PC-3 (cell line): ENCODE measurements around the gene RERE. TPM values are rescaled to one million over a fixed set of nuclear protein-coding genes. Genes with fewer than 3 reads are reported as not detected.
A peak's percentile ranks its signal among the peaks of the same experiment; 100 is the strongest.

Experiments used
- ATAC-seq: fragments of 200-7000 bp; cut with Tn5 transposase; 2 replicates; pipeline ENCODE4 v1.9.1; 2020; ENCODE audit warnings: mild to moderate bottlenecking, moderate library complexity
- BruUV-seq: library from RNA; stranded (reverse); fragments of 400-500 nt; replicated peaks from 2 replicates; lab custom pipeline; 2021; lab: Mats Ljungman, UMichigan
- CTCF ChIA-PET: fragments of 300-600 bp; sonication (Branson Sonifier 250); formaldehyde crosslinking; loops from one replicate; lab custom pipeline; 2022; ENCODE audit warnings: antibody characterized with exemption; lab: Charles Lee
- POLR2A ChIA-PET: fragments of 300-600 bp; sonication (Branson Sonifier 250); formaldehyde crosslinking; loops from one replicate; lab custom pipeline; 2022; ENCODE audit warnings: antibody characterized with exemption; ENCODE audit not compliant: unreplicated experiment; lab: Charles Lee
- DNase-seq: peaks from one replicate; pipeline ENCODE4 v3.0.0-alpha.2; 2015
- H2AFZ ChIP-seq: fragments of 300-600 bp; sonication (generic); 2 replicates; pipeline ENCODE4 v1.6.0; 2016; ENCODE audit warnings: antibody characterized with exemption, low read length
- H3F3A ChIP-seq: fragments of 300-600 bp; sonication (generic); one replicate; pipeline ENCODE4 v1.6.0; 2017; ENCODE audit warnings: antibody characterized with exemption, low read length, control low read depth, mild to moderate bottlenecking; ENCODE audit not compliant: unreplicated experiment
- H3K27ac ChIP-seq: fragments of 300-600 bp; sonication (generic); 2 replicates; pipeline ENCODE4 v1.5.1; 2016; ENCODE audit warnings: mild to moderate bottlenecking, low read length
- H3K27me3 ChIP-seq: fragments of 300-600 bp; sonication (generic); 2 replicates; pipeline ENCODE4 v1.6.1; 2016; ENCODE audit warnings: low read length, mixed read lengths
- H3K36me3 ChIP-seq: fragments of 300-600 bp; sonication (generic); 2 replicates; pipeline ENCODE4 v1.6.1; 2016; ENCODE audit warnings: low read depth, mixed run types, low read length, mixed read lengths
- H3K4me1 ChIP-seq: fragments of 300-600 bp; sonication (generic); 2 replicates; pipeline ENCODE4 v1.5.1; 2016; ENCODE audit warnings: low read length; ENCODE audit not compliant: insufficient read depth
- H3K4me2 ChIP-seq: fragments of 300-600 bp; sonication (generic); 2 replicates; pipeline ENCODE4 v1.6.0; 2016; ENCODE audit warnings: low read length
- H3K4me3 ChIP-seq: fragments of 300-600 bp; sonication (generic); 2 replicates; pipeline ENCODE4 v1.5.1; 2016; ENCODE audit warnings: mild to moderate bottlenecking, low read length, mixed read lengths
- H3K79me2 ChIP-seq: fragments of 300-600 bp; sonication (generic); 2 replicates; pipeline ENCODE4 v1.6.1; 2017; ENCODE audit warnings: low read length, mixed read lengths
- H3K9ac ChIP-seq: fragments of 300-600 bp; sonication (generic); 2 replicates; pipeline ENCODE4 v1.6.0; 2016; ENCODE audit warnings: mild to moderate bottlenecking, low read length
- H3K9me2 ChIP-seq: fragments of 300-600 bp; sonication (generic); replicated peaks from 2 replicates; pipeline ENCODE4 v1.6.1; 2016; ENCODE audit warnings: mixed run types, low read length, mixed read lengths
- H3K9me3 ChIP-seq: fragments of 300-600 bp; sonication (generic); 2 replicates; pipeline ENCODE4 v1.6.1; 2016; ENCODE audit warnings: low read length, mixed read lengths
- H4K20me1 ChIP-seq: fragments of 300-600 bp; sonication (generic); 2 replicates; pipeline ENCODE4 v1.6.1; 2016; ENCODE audit warnings: low read length, mixed read lengths
- EZH2 ChIP-seq: fragments of 300-600 bp; sonication (generic); IDR thresholded peaks from one replicate; pipeline ENCODE4 v1.6.1; 2017; ENCODE audit warnings: antibody characterized with exemption, mild to moderate bottlenecking, low read length; ENCODE audit not compliant: unreplicated experiment
- EZH2phosphoT487 ChIP-seq: fragments of 300-600 bp; sonication (generic); IDR thresholded peaks from 2 replicates; pipeline ENCODE4 v1.6.1; 2018; ENCODE audit warnings: mild to moderate bottlenecking, antibody characterized with exemption, low read length, borderline replicate concordance
- intact Hi-C: fragments of 100-400 bp; cut with micrococcal nuclease; formaldehyde crosslinking; loops from 2 replicates; pipeline ENCODE4 v1.9.0; 2023
- total RNA-seq: library from RNA; depleted of rRNA; stranded (reverse); fragments of >200 nt; gene quantifications from 2 replicates; pipeline ENCODE4 v1.2.3, GENCODE V29; 2014
- TF ChIP-seq, protein P1 (sequence below): fragments of 300-600 bp; sonication (generic); conservative IDR thresholded peaks from 2 replicates; pipeline ENCODE4 v1.5.1; 2017; ENCODE audit warnings: antibody characterized with exemption, low read depth, mild to moderate bottlenecking, low read length

RERE gene
- total RNA-seq, 1 experiment from 2014 or later, result 24.2 TPM

DNA sequence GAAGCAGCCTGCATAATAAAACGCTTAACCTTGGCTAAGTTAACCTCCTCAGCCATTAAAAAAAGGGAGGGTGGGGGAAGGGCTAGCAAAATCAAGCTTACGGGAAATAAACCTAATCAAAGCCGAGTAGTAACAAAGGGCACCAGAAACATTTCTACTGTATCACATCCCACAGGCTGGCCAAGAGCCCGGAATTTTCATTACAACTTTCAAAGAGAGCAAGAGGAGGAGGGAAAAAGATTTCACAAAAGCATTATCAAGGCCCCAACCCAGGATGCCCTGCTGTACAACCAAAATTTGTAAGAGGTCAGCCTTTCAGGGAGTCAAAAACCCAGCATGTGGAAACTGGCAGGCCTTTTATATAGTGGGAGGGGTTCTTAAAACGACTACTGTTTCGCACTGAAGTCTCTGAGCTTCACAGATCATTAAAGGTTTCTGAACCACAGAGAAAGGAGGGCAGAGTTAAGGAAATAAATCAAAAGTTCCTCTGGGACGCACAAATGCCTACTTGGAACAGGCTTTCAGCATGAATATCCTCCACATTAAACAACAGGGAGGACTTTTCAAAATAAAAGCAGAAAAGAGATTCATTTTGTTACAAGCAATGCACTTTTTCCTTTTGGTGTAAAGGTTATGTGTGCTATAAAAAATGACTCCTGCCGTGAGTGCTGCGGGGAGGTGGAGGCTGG, 409.1 kb downstream of the RERE start:
- Histone ChIP-seq H3K4me2 (peak overlapping the region; percentile 10; the same call in 1 of the 2 replicates), H3K9me2 (no peaks in the 10 kb centered on the region), H3K4me1 (peaks cover 39% of the 10 kb centered on the region), H3K27ac (peak overlapping the region; percentile 62), H3K79me2 (peaks cover 62% of the 10 kb centered on the region), H4K20me1 (no peaks in the 10 kb centered on the region), H2AFZ (no peak overlapping the region), H3K9ac (peak overlapping the region; percentile 10), H3K36me3 (peaks cover 12% of the 10 kb centered on the region), H3F3A (no peaks in the 10 kb centered on the region), H3K27me3 (no peaks in the 10 kb centered on the region), H3K4me3 (no peak overlapping the region), H3K9me3 (no peaks in the 10 kb centered on the region)
- POLR2A ChIA-PET, result interaction anchor here (0.7 kb wide), 1 partner anchor 55 kb away, joined by 4 read pairs; no protein-coding TSS in a partner anchor
- CTCF ChIA-PET, result interaction anchor here (0.6 to 1.0 kb wide), 3 partner anchors 11 to 295 kb away, joined by 3 to 6 read pairs (median 3); no protein-coding TSS in a partner anchor
- no peak for TF ChIP-seq EZH2phosphoT487
- TF ChIP-seq EZH2, result no peak
- TF ChIP-seq, protein P1, sequence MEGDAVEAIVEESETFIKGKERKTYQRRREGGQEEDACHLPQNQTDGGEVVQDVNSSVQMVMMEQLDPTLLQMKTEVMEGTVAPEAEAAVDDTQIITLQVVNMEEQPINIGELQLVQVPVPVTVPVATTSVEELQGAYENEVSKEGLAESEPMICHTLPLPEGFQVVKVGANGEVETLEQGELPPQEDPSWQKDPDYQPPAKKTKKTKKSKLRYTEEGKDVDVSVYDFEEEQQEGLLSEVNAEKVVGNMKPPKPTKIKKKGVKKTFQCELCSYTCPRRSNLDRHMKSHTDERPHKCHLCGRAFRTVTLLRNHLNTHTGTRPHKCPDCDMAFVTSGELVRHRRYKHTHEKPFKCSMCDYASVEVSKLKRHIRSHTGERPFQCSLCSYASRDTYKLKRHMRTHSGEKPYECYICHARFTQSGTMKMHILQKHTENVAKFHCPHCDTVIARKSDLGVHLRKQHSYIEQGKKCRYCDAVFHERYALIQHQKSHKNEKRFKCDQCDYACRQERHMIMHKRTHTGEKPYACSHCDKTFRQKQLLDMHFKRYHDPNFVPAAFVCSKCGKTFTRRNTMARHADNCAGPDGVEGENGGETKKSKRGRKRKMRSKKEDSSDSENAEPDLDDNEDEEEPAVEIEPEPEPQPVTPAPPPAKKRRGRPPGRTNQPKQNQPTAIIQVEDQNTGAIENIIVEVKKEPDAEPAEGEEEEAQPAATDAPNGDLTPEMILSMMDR, result no peak
- intact Hi-C loops, result loop anchor here (2.0 kb wide), 2 partner anchors 13 to 33 kb away; no protein-coding TSS in a partner anchor
- DNase-seq (peak; percentile 58), ATAC-seq (peak; percentile 12)
- no TSS peak for BruUV-seq

DNA sequence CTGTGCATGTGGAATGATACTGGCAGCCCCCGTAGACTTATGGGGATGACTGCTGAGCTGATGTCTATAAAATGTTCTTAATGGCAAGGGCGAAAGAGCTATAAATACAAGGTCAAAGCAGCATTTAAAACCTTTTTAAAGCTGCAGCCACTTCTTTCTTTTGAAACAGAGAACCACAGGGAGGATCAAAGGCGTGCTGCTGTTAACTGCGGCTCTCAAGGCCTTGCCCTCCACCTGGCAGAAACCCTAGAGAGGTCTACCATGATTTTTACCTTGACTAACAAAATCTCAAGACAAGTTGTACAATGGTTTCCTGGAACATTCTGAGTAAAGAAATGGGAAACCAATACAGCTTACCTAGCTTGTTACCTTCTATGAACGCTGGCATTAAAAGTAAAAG, 409.8 kb downstream of the RERE start:
- no peak for ATAC-seq
- Histone ChIP-seq H3K36me3 (peaks cover 13% of the 10 kb centered on the region), H3K4me2 (peak overlapping the region; percentile 10; the same call in 1 of the 2 replicates), H3F3A (no peaks in the 10 kb centered on the region), H3K27ac (peak overlapping the region; percentile 62), H3K9me3 (no peaks in the 10 kb centered on the region), H4K20me1 (no peaks in the 10 kb centered on the region), H3K79me2 (peaks cover 62% of the 10 kb centered on the region), H3K9ac (no peak overlapping the region), H3K4me1 (peaks cover 34% of the 10 kb centered on the region), H3K27me3 (no peaks in the 10 kb centered on the region), H3K4me3 (no peak overlapping the region), H2AFZ (no peak overlapping the region), H3K9me2 (no peaks in the 10 kb centered on the region)
- CTCF ChIA-PET, result no interaction called here
- no peak for TF ChIP-seq EZH2
- TF ChIP-seq EZH2phosphoT487, result no peak
- TF ChIP-seq, protein P1, result no peak
- no peak for DNase-seq
- no TSS peak for BruUV-seq
- POLR2A ChIA-PET, result interaction anchor here (0.6 to 0.7 kb wide), 2 partner anchors 15 to 55 kb away, joined by 3 to 4 read pairs; no protein-coding TSS in a partner anchor
- intact Hi-C loops, result loop anchor here (2.0 kb wide), 2 partner anchors 13 to 33 kb away; no protein-coding TSS in a partner anchor

DNA sequence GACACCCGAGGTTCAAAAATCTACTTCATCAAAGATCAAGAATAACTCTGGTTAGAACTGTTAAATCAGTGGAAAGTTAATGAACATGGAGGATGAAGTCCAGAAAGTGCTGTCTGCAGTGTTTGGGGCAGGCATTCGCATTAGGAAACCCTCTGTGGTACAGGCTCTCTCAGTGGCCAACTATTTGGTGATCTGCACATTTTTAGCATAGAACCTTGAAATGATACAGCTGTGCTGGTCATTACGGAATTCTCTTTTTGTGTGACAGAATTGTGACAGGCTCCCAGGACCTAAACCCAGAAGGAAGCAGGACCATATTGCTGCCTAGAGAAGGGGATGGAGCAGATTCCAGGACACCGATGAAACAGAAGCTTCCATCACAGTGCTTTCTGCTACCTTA, 410.5 kb downstream of the RERE start:
- H3K9ac ChIP-seq, result no peak overlapping the region
- peaks cover 15% of the 10 kb centered on the region for H3K36me3 ChIP-seq
- H3K9me3 ChIP-seq, result no peaks in the 10 kb centered on the region
- no peak overlapping the region for H3K27ac ChIP-seq
- intact Hi-C loops, result no loop called here
- H3K4me1 ChIP-seq, result peaks cover 28% of the 10 kb centered on the region
- no peak overlapping the region for H2AFZ ChIP-seq
- POLR2A ChIA-PET, result no interaction called here
- no peak for DNase-seq
- no peaks in the 10 kb centered on the region for H3K27me3 ChIP-seq
- no TSS peak for BruUV-seq
- no peak overlapping the region for H3K4me3 ChIP-seq
- no peaks in the 10 kb centered on the region for H3F3A ChIP-seq
- no peaks in the 10 kb centered on the region for H3K9me2 ChIP-seq
- no peak for TF ChIP-seq EZH2
- CTCF ChIA-PET, result no interaction called here
- H4K20me1 ChIP-seq, result no peaks in the 10 kb centered on the region
- H3K79me2 ChIP-seq, result peaks cover 61% of the 10 kb centered on the region
- no peak for ATAC-seq
- H3K4me2 ChIP-seq, result no peak overlapping the region
